ENCODE results near the gene ZNF143.

Gene ZNF143

DNA sequence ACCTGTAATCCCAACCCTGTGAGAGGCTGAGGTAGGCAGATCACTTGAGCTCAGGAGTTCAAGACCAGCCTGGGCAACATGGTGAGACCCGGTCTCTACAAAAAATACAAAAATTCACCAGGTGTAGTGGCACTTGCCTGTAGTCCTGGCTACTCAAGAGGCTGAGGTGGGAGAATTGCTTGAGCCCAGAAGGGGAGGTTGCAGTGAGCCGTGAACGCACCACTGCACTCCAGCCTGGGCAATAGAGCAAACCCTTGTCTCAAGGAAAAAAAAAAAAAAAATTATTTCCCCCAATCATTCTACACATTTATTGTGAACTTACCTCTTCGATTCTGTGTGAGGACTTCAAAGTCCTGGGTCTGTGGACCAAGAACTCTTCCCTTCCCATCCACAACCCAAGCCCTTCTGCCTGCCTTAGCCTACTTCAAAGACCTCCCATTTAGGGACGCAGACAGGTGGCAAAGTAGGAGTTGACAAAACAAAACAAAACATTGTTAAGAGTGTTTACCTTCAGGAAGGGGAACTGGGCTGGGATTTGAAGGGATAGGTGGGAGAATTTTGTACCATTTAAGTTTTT is 108.9 kb downstream of the ZNF143 start:
- Histone ChIP-seq H3K27me3 (replicated peaks; ENCODE audit: insufficient read depth, low read length) (no peaks in the 10 kb centered on the region), H3K27ac (ENCODE audit: low read length) (peak overlapping the region; percentile 77; the same call in 1 of the 2 replicates), H3K36me3 (replicated peaks; ENCODE audit: insufficient read depth, low read length) (no peaks in the 10 kb centered on the region), H3K9ac (ENCODE audit: low read length) (peak overlapping the region; percentile 54; the same call in 1 of the 2 replicates), H3K4me3 (ENCODE audit: low read length) (peak overlapping the region; percentile 25; the same call in 1 of the 2 replicates), H3K4me2 (ENCODE audit: low read depth, low read length) (peak overlapping the region; percentile 58; the same call in 1 of the 2 replicates), H3K9me3 (replicated peaks; ENCODE audit: insufficient read depth, low read length) (no peaks in the 10 kb centered on the region), H3K9me2 (replicated peaks; ENCODE audit: insufficient read depth, low read length) (no peaks in the 10 kb centered on the region), H3K4me1 (ENCODE audit: low read length) (peaks cover 36% of the 10 kb centered on the region), H3K79me2 (ENCODE audit: low read length) (peaks cover 8% of the 10 kb centered on the region), H4K20me1 (ENCODE audit: insufficient read depth, low read length) (no peaks in the 10 kb centered on the region), H3F3A (ENCODE audit: insufficient read depth, low read length) (peaks cover 27% of the 10 kb centered on the region), H2AFZ (ENCODE audit: low read length) (0 out of 2 replicates have a peak overlapping the region, but pooled peaks have one; percentile 55)
- no peak for DNase-seq
- TF ChIP-seq, protein P1, sequence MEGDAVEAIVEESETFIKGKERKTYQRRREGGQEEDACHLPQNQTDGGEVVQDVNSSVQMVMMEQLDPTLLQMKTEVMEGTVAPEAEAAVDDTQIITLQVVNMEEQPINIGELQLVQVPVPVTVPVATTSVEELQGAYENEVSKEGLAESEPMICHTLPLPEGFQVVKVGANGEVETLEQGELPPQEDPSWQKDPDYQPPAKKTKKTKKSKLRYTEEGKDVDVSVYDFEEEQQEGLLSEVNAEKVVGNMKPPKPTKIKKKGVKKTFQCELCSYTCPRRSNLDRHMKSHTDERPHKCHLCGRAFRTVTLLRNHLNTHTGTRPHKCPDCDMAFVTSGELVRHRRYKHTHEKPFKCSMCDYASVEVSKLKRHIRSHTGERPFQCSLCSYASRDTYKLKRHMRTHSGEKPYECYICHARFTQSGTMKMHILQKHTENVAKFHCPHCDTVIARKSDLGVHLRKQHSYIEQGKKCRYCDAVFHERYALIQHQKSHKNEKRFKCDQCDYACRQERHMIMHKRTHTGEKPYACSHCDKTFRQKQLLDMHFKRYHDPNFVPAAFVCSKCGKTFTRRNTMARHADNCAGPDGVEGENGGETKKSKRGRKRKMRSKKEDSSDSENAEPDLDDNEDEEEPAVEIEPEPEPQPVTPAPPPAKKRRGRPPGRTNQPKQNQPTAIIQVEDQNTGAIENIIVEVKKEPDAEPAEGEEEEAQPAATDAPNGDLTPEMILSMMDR (IDR thresholded peaks at IDR 0.05; ENCODE audit: low read length): no peak
- TF ChIP-seq EZH2 (optimal IDR thresholded peaks at IDR 0.05; ENCODE audit: low read depth, low read length) (no peak), EZH2phosphoT487 (IDR thresholded peaks at IDR 0.05; ENCODE audit: low read length) (no peak)

DNA sequence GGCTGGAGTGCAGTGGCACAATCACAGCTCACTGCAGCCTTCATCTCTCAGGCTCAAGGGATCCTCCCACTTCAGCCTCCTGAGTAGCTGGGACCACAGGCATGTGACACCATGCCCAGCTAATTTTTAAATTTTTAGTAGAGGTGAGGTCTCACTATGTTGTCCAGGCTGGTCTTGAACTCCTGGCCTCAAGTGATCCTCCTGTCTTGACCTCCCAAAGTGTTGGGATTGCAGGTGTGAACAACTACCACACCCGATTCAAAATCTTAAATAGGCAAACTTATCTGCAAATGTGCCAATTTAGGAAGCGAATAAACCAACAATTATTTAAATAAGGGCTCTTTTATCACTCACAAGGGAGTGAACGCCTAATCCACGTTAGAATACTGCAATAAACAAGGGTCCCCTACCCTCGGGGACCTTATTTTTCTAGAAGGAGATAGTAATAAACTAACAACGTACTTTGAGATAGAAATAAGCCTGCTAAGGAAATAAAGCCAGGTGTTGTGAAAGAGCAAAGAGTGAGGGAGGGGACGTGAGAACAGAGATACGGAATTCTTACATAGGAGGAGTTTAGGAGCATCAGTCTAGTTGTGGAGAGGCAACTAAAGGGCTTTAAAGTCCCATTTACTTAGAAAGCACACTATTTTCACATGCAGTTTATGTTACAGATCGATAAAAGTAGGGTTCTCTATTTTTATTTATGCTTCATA is 109.7 kb downstream of the ZNF143 start:
- H3K27ac ChIP-seq (ENCODE audit: low read length): no peak overlapping the region
- no peak for TF ChIP-seq EZH2phosphoT487 (IDR thresholded peaks at IDR 0.05; ENCODE audit: low read length)
- TF ChIP-seq, protein P1 (IDR thresholded peaks at IDR 0.05; ENCODE audit: low read length): no peak
- TF ChIP-seq EZH2 (optimal IDR thresholded peaks at IDR 0.05; ENCODE audit: low read depth, low read length): no peak
- H3F3A ChIP-seq (ENCODE audit: insufficient read depth, low read length): peaks cover 35% of the 10 kb centered on the region
- H3K9me2 ChIP-seq (replicated peaks; ENCODE audit: insufficient read depth, low read length): no peaks in the 10 kb centered on the region
- no peaks in the 10 kb centered on the region for H4K20me1 ChIP-seq (ENCODE audit: insufficient read depth, low read length)
- no peak overlapping the region for H3K4me2 ChIP-seq (ENCODE audit: low read depth, low read length)
- H2AFZ ChIP-seq (ENCODE audit: low read length): no peak overlapping the region
- H3K4me3 ChIP-seq (ENCODE audit: low read length): no peak overlapping the region
- peaks cover 16% of the 10 kb centered on the region for H3K79me2 ChIP-seq (ENCODE audit: low read length)
- DNase-seq: no peak
- H3K9ac ChIP-seq (ENCODE audit: low read length): no peak overlapping the region
- H3K36me3 ChIP-seq (replicated peaks; ENCODE audit: insufficient read depth, low read length): no peaks in the 10 kb centered on the region
- H3K4me1 ChIP-seq (ENCODE audit: low read length): peaks cover 30% of the 10 kb centered on the region
- no peaks in the 10 kb centered on the region for H3K9me3 ChIP-seq (replicated peaks; ENCODE audit: insufficient read depth, low read length)
- no peaks in the 10 kb centered on the region for H3K27me3 ChIP-seq (replicated peaks; ENCODE audit: insufficient read depth, low read length)

DNA sequence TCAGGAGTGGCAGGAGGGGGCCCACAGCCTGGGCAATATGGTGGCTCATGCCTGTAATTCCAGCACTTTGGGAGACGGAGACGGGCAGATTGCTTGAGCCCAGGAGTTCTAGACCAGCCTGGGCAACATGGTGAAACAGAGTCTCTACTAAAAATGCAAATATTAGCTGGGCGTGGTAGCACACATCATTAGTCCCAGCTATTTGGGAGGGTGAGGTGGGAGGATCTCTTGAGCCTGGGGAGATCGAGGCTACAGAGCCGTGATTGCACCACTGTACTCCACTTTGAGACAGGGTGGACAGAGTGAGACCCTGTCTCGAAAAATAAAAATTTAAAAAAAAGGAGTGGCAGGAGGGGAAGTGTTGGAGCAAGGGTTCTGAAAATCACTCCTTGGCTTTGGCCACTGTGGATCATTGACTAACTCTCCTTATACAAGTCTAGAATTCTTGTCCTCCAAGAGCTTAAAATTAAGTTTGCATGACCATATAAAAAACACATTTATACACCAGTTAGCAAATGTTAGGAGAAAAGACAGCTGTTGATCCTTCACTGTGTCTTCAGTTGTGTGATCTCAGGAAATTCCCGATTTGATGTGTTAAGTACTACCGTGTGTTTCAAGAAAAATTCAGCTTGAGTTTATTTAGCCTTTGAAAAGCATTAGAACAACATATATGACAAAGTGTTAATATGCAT is 110.4 kb downstream of the ZNF143 start:
- H3K27me3 ChIP-seq (replicated peaks; ENCODE audit: insufficient read depth, low read length): no peaks in the 10 kb centered on the region
- no peak overlapping the region for H3K9ac ChIP-seq (ENCODE audit: low read length)
- no peak for DNase-seq
- H3K9me2 ChIP-seq (replicated peaks; ENCODE audit: insufficient read depth, low read length): no peaks in the 10 kb centered on the region
- H3F3A ChIP-seq (ENCODE audit: insufficient read depth, low read length): peaks cover 35% of the 10 kb centered on the region
- H3K79me2 ChIP-seq (ENCODE audit: low read length): peaks cover 24% of the 10 kb centered on the region
- H4K20me1 ChIP-seq (ENCODE audit: insufficient read depth, low read length): 0 out of 2 replicates have a peak, but pooled peaks cover 5% of the 10 kb centered on the region
- H2AFZ ChIP-seq (ENCODE audit: low read length): no peak overlapping the region
- no peak for TF ChIP-seq EZH2phosphoT487 (IDR thresholded peaks at IDR 0.05; ENCODE audit: low read length)
- TF ChIP-seq, protein P1 (IDR thresholded peaks at IDR 0.05; ENCODE audit: low read length): no peak
- no peak for TF ChIP-seq EZH2 (optimal IDR thresholded peaks at IDR 0.05; ENCODE audit: low read depth, low read length)
- H3K36me3 ChIP-seq (replicated peaks; ENCODE audit: insufficient read depth, low read length): peaks cover 3% of the 10 kb centered on the region; the same call in 1 of the 2 replicates
- H3K4me3 ChIP-seq (ENCODE audit: low read length): no peak overlapping the region
- H3K9me3 ChIP-seq (replicated peaks; ENCODE audit: insufficient read depth, low read length): no peaks in the 10 kb centered on the region
- H3K27ac ChIP-seq (ENCODE audit: low read length): no peak overlapping the region
- peaks cover 29% of the 10 kb centered on the region for H3K4me1 ChIP-seq (ENCODE audit: low read length)
- no peak overlapping the region for H3K4me2 ChIP-seq (ENCODE audit: low read depth, low read length)
